Esophagus squamous epithelium (tissue), 5 donors: ENCODE results near the gene CAB39L. TPM values are rescaled to one million over a fixed set of nuclear protein-coding genes. Genes with fewer than 3 reads are reported as not detected.

Experiments
- DNase-seq: peaks from one replicate; lab custom pipeline; 2025; lab: John Stamatoyannopoulos, UW
- H3K27ac ChIP-seq, 4 donors: fragments of 200-600 bp; sonication (generic); one replicate each; pipeline ENCODE4 v1.5.1; 2016 to 2019; ENCODE audit warnings: mild to moderate bottlenecking in 1 of 4
- H3K27me3 ChIP-seq, 4 donors: fragments of 200-600 bp; sonication (generic); 1 replicate in 3 of 4; 2 replicates in 1 of 4; pipeline versions ENCODE4 v1.5.1 to v1.6.0; 2017 to 2021; ENCODE audit warnings: antibody characterized with exemption in 1 of 4
- H3K36me3 ChIP-seq, 3 donors: fragments of 200-600 bp; sonication (generic); one replicate each; pipeline ENCODE4 v1.5.1; 2016 to 2019
- H3K4me1 ChIP-seq, 3 donors: fragments of 200-600 bp; sonication (generic); one replicate each; pipeline ENCODE4 v1.5.1; 2017 to 2019
- H3K4me3 ChIP-seq, 4 donors: fragments of 200-600 bp; sonication (generic); 1 replicate in 3 of 4; 2 replicates in 1 of 4; pipeline ENCODE4 v1.5.1; 2016 to 2019; ENCODE audit warnings: mild to moderate bottlenecking in 2 of 4, moderate library complexity in 1 of 4
- H3K9me3 ChIP-seq, 3 donors: fragments of 200-600 bp; sonication (generic); one replicate each; pipeline ENCODE4 v1.5.1; 2016 to 2019
- POLR2A ChIP-seq, 4 donors: fragments of 450-650 bp; IDR thresholded peaks; one replicate each; pipeline ENCODE4 v1.6.1; 2017; ENCODE audit warnings: antibody characterized with exemption in 4 of 4, mild to moderate bottlenecking in 4 of 4, moderate library complexity in 3 of 4
- WGBS, 2 donors: methylation state at CpG; one replicate each; pipeline ENCODE4 v1.1.5; 2018; 5-methylcytosine and 5-hydroxymethylcytosine counted together
- intact Hi-C: fragments of 100-400 bp; cut with DNase I; formaldehyde crosslinking; loops from one replicate; pipeline ENCODE4 v1.15.0; 2022
- total RNA-seq, 4 donors: library from RNA; depleted of rRNA; stranded (reverse); fragments of >200 nt; gene quantifications; one replicate each; pipeline ENCODE4 v1.1.0, GENCODE V29; 2016
- TF ChIP-seq, protein P1 (sequence below), 6 experiments: fragments of 450-650 bp in 4 of 6; fragments of 200-600 bp in 2 of 6; sonication (generic) in 2 of 6; IDR thresholded peaks; one replicate each; pipeline ENCODE4 v1.5.1; 2016 to 2019; ENCODE audit warnings: antibody characterized with exemption in 6 of 6, mild to moderate bottlenecking in 4 of 6, moderate library complexity in 4 of 6
- donor health status: DM: yes; HTN: yes; CAD: no.

The CAB39L gene
- total RNA-seq, 4 donors from 2014 or later: 16.9 to 29.2 (median 21.2) TPM

- WGBS, 2 donors: 91 to 93% methylated on average over 5 to 6 of the region's 6 CpGs
- H3K27ac ChIP-seq: no peak overlapping the region
- intact Hi-C loops: no loop called here
- H3K27me3 ChIP-seq: no peaks in the 10 kb centered on the region
- peaks cover 4 to 91% (median 12%) of the 10 kb centered on the region in 3 donors for H3K36me3 ChIP-seq
- H3K4me3 ChIP-seq: no peak overlapping the region
- TF ChIP-seq, protein P1, sequence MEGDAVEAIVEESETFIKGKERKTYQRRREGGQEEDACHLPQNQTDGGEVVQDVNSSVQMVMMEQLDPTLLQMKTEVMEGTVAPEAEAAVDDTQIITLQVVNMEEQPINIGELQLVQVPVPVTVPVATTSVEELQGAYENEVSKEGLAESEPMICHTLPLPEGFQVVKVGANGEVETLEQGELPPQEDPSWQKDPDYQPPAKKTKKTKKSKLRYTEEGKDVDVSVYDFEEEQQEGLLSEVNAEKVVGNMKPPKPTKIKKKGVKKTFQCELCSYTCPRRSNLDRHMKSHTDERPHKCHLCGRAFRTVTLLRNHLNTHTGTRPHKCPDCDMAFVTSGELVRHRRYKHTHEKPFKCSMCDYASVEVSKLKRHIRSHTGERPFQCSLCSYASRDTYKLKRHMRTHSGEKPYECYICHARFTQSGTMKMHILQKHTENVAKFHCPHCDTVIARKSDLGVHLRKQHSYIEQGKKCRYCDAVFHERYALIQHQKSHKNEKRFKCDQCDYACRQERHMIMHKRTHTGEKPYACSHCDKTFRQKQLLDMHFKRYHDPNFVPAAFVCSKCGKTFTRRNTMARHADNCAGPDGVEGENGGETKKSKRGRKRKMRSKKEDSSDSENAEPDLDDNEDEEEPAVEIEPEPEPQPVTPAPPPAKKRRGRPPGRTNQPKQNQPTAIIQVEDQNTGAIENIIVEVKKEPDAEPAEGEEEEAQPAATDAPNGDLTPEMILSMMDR (IDR thresholded peaks at IDR 0.05): no peak
- no peak for TF ChIP-seq POLR2A (IDR thresholded peaks at IDR 0.05)
- peaks cover 0 to 8% (median 4%) of the 10 kb centered on the region in 3 donors for H3K4me1 ChIP-seq
- no peak for DNase-seq
- no peaks in the 10 kb centered on the region for H3K9me3 ChIP-seq
Observed at GRCh38 chr13:49259586-49259985, 184.3 kb downstream of the CAB39L start.

Other genes starting within 250 kb of the CAB39L start
- gene MLNR, start 223.7 kb downstream of the CAB39L start, total RNA-seq: under 1 TPM in 1 of 4 donors, not detected in 3; 0.19 TPM
- 1 to 10 TPM; 1.1 to 4.0 (median 2.8) TPM for gene CDADC1, start 196.1 kb downstream of the CAB39L start, total RNA-seq
- 1 to 10 TPM; 2.3 to 9.0 (median 4.8) TPM for gene SETDB2, start 210 bp upstream of the CAB39L start, total RNA-seq
- 10 to 100 TPM; 12.9 to 31.3 (median 19.6) TPM for gene PHF11, start 51.9 kb upstream of the CAB39L start, total RNA-seq
- gene RCBTB1, start 141.5 kb upstream of the CAB39L start, total RNA-seq: 10 to 100 TPM in 1 of 4 donors, 1 to 10 TPM in 3; 2.0 to 15.1 (median 5.7) TPM
- 1 to 10 TPM in 1 of 4 donors, under 1 TPM in 3; 0.22 to 1.9 (median 0.95) TPM for gene ARL11, start 184.4 kb upstream of the CAB39L start, total RNA-seq
- gene EBPL, start 247.4 kb upstream of the CAB39L start, total RNA-seq: 100 to 1,000 TPM; 117 to 146 (median 127) TPM